Stimulated activated CD4-positive, alpha-beta T cell treated with anti-CD3 and anti-CD28 coated beads, Interleukin-15, amount 100 ng/mL, for 48 hours (primary cell): Measurements from ENCODE around the gene CASQ2.

Experiments used
- DNase-seq, 2 donors: peaks; one replicate each; pipeline ENCODE4 v3.0.0-alpha.2; 2020; ENCODE audit warnings: low read depth in 2 of 2

CASQ2 gene

GRCh38 chr1:115665319-115666096 lies 103.0 kb downstream of the CASQ2 start:
- DNase-seq = no peak

- no peak for DNase-seq
Measured at GRCh38 chr1:115661157-115661556, 107.4 kb downstream of the CASQ2 start.

GRCh38 chr1:115660151-115660550 lies 108.4 kb downstream of the CASQ2 start:
- DNase-seq = no peak

- no peak for DNase-seq
Measured at GRCh38 chr1:115658646-115659045, 109.9 kb downstream of the CASQ2 start.

GRCh38 chr1:115656461-115657077 lies 111.9 kb downstream of the CASQ2 start:
- DNase-seq = no peak

GRCh38 chr1:115655916-115656315 lies 112.6 kb downstream of the CASQ2 start:
- no peak for DNase-seq

GRCh38 chr1:115655306-115655663 lies 113.2 kb downstream of the CASQ2 start:
- DNase-seq = no peak

GRCh38 chr1:115654663-115655305 lies 113.7 kb downstream of the CASQ2 start:
- DNase-seq = no peak

GRCh38 chr1:115654125-115654524 lies 114.4 kb downstream of the CASQ2 start:
- no peak for DNase-seq

GRCh38 chr1:115652236-115652788 lies 116.2 kb downstream of the CASQ2 start:
- DNase-seq = no peak

GRCh38 chr1:115651391-115651790 lies 117.1 kb downstream of the CASQ2 start:
- DNase-seq = no peak

GRCh38 chr1:115650961-115651360 lies 117.6 kb downstream of the CASQ2 start:
- no peak for DNase-seq
